AG20443 (cell line): ENCODE results near the gene ABCB6.
A peak's percentile ranks its signal among the peaks of the same experiment; 100 is the strongest.
"Not testable (repeated sequence)": the region's sequence is repeated elsewhere in the genome, so short reads cannot be mapped to it uniquely, and the experiment has no call there.

ENCODE experiments used
- DNase-seq: peaks from one replicate; pipeline ENCODE4 v3.0.0; 2012; ENCODE audit warnings: low spot score, mixed read lengths

Gene ABCB6

GRCh38 chr2:219213486-219214071, 5.2 kb downstream of the ABCB6 start:
- no peak for DNase-seq

GRCh38 chr2:219213026-219213415, 5.7 kb downstream of the ABCB6 start:
- no peak for DNase-seq

- no peak for DNase-seq
Measured at GRCh38 chr2:219210886-219211362, 7.8 kb downstream of the ABCB6 start.

GRCh38 chr2:219210196-219210885, 8.4 kb downstream of the ABCB6 start:
- no peak for DNase-seq

GRCh38 chr2:219209236-219210195, 9.2 kb downstream of the ABCB6 start:
- DNase-seq, result no peak

- DNase-seq, result peak; percentile 32
Measured at GRCh38 chr2:219207884-219208740, 10.6 kb downstream of the ABCB6 start.

GRCh38 chr2:219207134-219207883, 11.4 kb downstream of the ABCB6 start:
- DNase-seq, result no peak

- DNase-seq, result peak; percentile 99
Measured at GRCh38 chr2:219206328-219207133, 12.2 kb downstream of the ABCB6 start, which contains the start of gene ZFAND2B. ZFAND2B (plus strand) TSS chr2:219206782; CDS start chr2:219206988, 206 bp downstream.

GRCh38 chr2:219205981-219206327, 12.8 kb downstream of the ABCB6 start:
- DNase-seq, result no peak

GRCh38 chr2:219205165-219205538, 13.6 kb downstream of the ABCB6 start:
- DNase-seq, result no peak

GRCh38 chr2:219204425-219205164, 14.2 kb downstream of the ABCB6 start:
- no peak for DNase-seq

- not testable (repeated sequence) for DNase-seq
Measured at GRCh38 chr2:219201331-219201730, 17.4 kb downstream of the ABCB6 start.

GRCh38 chr2:219200502-219201326, 18.0 kb downstream of the ABCB6 start:
- DNase-seq, result not testable (repeated sequence)

- DNase-seq, result no peak
Measured at GRCh38 chr2:219199470-219200211, 19.1 kb downstream of the ABCB6 start.

- DNase-seq, result no peak
Measured at GRCh38 chr2:219198974-219199373, 19.8 kb downstream of the ABCB6 start.

GRCh38 chr2:219197388-219197787, 21.4 kb downstream of the ABCB6 start:
- no peak for DNase-seq

- DNase-seq, result no peak
Measured at GRCh38 chr2:219186754-219187456, 31.9 kb downstream of the ABCB6 start.
